GM12801 (cell line): ENCODE results near the gene C10orf90.

Experiments used
- TF ChIP-seq, protein P1 (sequence below): IDR thresholded peaks from one replicate; pipeline ENCODE4 v1.5.1; 2011; ENCODE audit warnings: control low read depth; ENCODE audit not compliant: insufficient read length; ENCODE audit errors: extremely low read depth

Gene C10orf90

DNA sequence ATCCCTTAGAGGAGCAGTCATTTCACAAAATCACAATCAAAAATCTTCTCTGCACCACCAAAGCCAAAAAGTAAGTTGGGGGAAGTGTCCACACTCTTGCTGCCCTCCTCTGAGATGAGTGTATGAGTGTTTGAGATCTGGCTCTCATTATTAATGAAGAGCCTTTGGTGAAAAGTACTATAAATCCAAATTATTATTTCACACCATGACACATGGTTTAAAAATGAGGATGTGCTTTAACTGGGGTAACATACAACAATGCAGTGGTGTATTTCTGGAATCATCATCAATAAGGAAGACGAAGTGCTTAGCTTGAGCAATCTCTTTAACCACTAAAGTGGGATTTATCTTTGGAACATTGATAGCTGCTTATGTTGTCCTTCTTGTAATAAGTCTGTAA, 168.1 kb downstream of the C10orf90 start:
- TF ChIP-seq, protein P1, sequence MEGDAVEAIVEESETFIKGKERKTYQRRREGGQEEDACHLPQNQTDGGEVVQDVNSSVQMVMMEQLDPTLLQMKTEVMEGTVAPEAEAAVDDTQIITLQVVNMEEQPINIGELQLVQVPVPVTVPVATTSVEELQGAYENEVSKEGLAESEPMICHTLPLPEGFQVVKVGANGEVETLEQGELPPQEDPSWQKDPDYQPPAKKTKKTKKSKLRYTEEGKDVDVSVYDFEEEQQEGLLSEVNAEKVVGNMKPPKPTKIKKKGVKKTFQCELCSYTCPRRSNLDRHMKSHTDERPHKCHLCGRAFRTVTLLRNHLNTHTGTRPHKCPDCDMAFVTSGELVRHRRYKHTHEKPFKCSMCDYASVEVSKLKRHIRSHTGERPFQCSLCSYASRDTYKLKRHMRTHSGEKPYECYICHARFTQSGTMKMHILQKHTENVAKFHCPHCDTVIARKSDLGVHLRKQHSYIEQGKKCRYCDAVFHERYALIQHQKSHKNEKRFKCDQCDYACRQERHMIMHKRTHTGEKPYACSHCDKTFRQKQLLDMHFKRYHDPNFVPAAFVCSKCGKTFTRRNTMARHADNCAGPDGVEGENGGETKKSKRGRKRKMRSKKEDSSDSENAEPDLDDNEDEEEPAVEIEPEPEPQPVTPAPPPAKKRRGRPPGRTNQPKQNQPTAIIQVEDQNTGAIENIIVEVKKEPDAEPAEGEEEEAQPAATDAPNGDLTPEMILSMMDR = no peak

GRCh38 chr10:126501828-126502227, 168.7 kb downstream of the C10orf90 start:
- TF ChIP-seq, protein P1 = no peak

GRCh38 chr10:126500866-126501265, 169.6 kb downstream of the C10orf90 start:
- TF ChIP-seq, protein P1 = no peak

DNA sequence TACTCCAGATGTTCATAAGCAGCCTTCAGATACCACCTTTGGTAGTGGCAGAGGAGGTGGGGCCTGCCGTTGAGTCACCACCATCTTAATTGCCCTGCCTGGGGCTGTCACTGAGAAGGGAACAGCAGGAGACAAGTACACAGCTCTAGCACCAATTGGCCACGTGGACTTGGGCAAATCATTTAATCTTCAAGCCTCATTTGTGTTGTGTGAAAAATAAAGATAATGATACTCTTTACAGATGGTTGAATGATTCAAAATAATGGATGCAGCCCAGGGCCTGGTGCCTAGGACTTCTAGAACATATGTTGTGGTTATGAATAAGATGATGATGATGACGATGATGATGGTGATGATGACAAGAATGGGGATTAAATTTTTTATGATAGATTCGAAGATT, 170.3 kb downstream of the C10orf90 start:
- TF ChIP-seq, protein P1 = no peak

GRCh38 chr10:126499744-126500143, 170.7 kb downstream of the C10orf90 start:
- TF ChIP-seq, protein P1 = no peak

GRCh38 chr10:126497672-126498071, 172.8 kb downstream of the C10orf90 start:
- TF ChIP-seq, protein P1 = no peak

DNA sequence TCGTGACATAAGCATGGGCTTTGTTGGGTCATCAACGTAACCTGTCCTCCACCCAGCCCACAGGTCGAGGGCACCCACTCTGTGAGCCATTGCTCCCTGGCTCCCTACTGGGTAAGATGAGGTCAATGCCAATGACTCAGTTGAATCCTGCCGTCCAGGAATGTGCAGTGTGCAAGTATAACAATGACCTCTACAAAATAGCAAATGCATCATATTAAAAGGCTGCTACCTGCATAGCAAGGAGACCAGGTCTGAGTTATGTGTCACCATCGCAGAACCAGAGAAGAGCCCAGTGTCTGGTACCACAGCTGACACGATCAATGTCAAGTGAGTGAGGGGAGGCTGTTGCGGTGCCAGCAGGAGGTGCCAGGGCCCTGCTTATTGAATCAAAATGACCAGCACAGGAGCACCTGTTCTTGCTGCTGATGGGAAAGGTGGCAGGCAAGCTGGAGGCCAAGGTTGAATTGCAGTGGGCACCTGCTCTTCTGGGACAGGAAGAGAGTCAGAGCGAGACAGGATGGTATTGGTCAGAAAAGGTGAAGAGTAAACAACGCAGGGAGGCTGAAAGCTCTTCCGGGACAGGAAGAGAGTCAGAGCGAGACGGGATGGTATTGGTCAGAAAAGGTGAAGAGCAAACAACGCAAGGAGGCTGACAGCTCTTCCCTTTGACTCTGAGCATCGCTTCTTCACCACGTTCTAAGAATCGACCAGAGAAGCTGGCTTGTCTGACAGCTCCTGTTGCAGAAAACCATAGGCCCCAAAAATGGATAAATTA, 173.5 kb downstream of the C10orf90 start:
- TF ChIP-seq, protein P1 = no peak
